ENCODE measurements around the gene PIP5K1C. TPM values are rescaled to one million over a fixed set of nuclear protein-coding genes. Genes with fewer than 3 reads are reported as not detected.

PIP5K1C gene
- total and polyA plus RNA-seq, 9 of the 15 experiments (the other 6 are each of a cell fraction or from before 2014, with no cell fraction given), result 0.38 to 22.1 (median 4.1) TPM

DNA sequence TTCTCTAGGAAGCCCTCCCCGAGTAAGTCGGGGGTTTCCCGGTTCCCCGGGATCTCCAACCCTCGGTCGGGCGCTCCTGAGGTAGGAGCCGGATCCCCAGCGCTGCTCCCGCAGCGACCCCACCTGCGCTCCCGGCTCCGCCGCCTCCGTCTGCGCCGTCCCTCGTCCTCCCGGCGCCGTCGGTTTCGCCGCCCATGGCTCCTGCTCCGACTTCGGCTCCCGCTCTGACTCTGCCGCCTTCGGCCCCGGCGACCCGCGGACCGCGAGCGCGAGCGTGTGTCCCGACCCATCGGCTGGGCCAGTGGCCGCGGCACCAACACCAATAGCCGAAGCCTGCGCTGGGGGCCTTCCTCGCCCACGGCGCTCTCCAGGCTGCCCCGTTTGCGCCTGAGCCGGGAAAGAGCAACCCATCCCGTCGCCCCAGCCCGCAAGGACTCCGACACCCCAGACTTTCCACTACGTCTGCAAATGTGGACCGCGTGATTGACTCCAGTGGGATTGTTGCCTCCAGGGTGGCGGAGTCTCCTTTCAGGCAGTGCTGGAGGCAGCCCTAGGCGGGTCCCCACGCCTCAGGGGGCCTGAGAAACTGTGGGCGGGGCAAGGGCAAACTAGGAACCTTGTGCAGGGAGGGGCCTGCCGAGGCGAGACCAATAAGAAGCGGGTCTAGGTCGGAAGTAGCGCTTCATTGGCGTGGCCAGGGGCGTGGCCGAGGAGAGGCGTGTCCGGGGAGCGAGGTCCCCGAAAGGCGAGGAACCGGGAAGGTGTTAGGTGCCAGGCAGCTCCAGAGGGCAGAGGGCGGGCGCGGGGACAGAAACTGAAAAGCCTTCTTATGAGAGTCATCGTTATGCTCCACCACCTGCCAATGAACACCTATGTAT is 73.6 kb downstream of the PIP5K1C start, which contains the start of gene CACTIN (continued):
- TF ChIP-seq ZNF518B (CRISPR knock-in tag; IDR thresholded peaks at IDR 0.05) (no peak), ZNF347 (CRISPR knock-in tag; IDR thresholded peaks at IDR 0.05; ENCODE audit: low read depth) (no peak), CXXC5 (CRISPR knock-in tag; IDR thresholded peaks at IDR 0.05) (peak; percentile 81), HDAC2 (IDR thresholded peaks at IDR 0.05) (no peak; the same call in 1 of the 2 replicates), ZNF140 (CRISPR knock-in tag; IDR thresholded peaks at IDR 0.05) (no peak), NR2C2 (CRISPR knock-in tag; IDR thresholded peaks at IDR 0.05) (peak; percentile 78; the same call in 1 of the 2 replicates), NR2C2 (tag; IDR thresholded peaks at IDR 0.05) (peak; percentile 91), ZMIZ1 (IDR thresholded peaks at IDR 0.05; ENCODE audit: low read depth in 2 of 2, low read length in 2 of 2) (0 out of 4 replicates have a peak, but pooled peaks of 1 of the 2 experiments have one; percentile 43), HDAC8 (tag; IDR thresholded peaks at IDR 0.05) (no peak), LEF1 (IDR thresholded peaks at IDR 0.05) (no peak), ESRRB (CRISPR knock-in tag; IDR thresholded peaks at IDR 0.05; ENCODE audit: borderline replicate concordance) (no peak), ZBTB12 (CRISPR knock-in tag; IDR thresholded peaks at IDR 0.05) (0 out of 2 replicates have a peak, but pooled peaks have one; percentile 41), RUNX1 (IDR thresholded peaks at IDR 0.05; ENCODE audit: low read depth) (no peak), PTRF (tag; IDR thresholded peaks at IDR 0.05) (no peak)
